HL-60/S4 treated with phorbol 12-myristate 13-acetate at 8.2 ng/mL for 4 days and 3 days (cell line): ENCODE data around the gene NUTM2D.
"Not testable (repeated sequence)": the region's sequence is repeated elsewhere in the genome, so short reads cannot be mapped to it uniquely, and the experiment has no call there.

Experiments
- in situ Hi-C: fragments of 300-500 bp; cut with MboI; formaldehyde crosslinking; loops from 2 replicates; pipeline ENCODE4 v1.15.0; 2022; ENCODE audit warnings: low sequenced_read_pairs

Gene NUTM2D

GRCh38 chr10:87374091-87374490, 16.5 kb downstream of the NUTM2D start:
- in situ Hi-C loops = not testable (repeated sequence)

GRCh38 chr10:87379115-87379514, 21.6 kb downstream of the NUTM2D start:
- in situ Hi-C loops = not testable (repeated sequence)

DNA sequence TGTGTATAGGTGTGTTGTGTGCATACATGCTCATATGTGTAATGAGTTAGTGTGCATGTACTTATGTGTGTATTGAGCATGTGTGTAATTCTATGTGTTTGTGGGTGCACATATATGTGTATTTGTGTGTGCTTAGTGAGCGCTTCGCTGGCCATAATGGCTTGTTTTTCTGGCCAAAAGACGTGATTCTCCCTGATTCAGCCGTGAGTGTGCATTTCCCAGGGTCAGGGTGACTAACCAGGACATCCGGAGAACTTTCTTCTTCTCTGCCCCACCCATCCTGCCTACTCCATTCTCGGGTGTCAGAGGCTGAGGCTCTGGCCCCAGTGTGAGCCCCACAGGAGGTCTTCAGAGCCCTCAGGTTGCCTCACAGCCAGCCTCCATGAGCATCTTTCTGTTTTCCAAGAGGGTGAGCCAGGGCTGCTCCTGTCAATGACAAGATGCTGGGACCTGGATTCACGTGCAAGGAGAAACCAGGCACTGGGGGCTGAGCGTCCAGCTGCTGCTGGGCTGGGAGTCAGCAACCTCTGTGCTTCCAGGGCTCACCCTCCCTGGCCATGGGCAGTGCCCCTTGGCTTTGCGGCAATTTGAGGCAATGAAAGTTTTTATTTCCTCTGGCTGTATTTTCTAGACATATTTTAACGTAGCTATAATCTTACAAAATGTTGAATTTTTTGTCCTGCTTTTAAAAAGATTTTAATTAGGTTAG, 25.8 kb downstream of the NUTM2D start:
- in situ Hi-C loops = not testable (repeated sequence)

DNA sequence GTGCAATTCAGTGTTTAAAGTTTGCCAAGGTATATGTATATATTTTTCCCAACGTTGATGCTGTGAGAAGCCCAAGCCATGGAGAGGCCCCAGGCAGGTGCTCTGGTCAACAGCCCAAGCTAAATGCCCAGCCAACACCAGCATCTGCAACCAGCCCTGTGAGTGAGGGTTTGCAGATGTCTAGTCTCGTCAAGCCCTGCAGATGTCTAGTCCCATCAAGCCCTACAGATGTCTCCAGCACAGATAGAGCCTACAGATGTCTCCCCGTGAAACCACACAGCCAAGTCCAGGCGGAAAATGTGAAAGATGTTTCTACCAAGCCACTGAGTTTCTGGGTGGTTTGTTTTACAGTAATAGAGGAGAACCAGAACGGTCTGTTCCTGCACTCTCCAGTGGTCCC, 26.7 kb downstream of the NUTM2D start:
- in situ Hi-C loops = not testable (repeated sequence)

DNA sequence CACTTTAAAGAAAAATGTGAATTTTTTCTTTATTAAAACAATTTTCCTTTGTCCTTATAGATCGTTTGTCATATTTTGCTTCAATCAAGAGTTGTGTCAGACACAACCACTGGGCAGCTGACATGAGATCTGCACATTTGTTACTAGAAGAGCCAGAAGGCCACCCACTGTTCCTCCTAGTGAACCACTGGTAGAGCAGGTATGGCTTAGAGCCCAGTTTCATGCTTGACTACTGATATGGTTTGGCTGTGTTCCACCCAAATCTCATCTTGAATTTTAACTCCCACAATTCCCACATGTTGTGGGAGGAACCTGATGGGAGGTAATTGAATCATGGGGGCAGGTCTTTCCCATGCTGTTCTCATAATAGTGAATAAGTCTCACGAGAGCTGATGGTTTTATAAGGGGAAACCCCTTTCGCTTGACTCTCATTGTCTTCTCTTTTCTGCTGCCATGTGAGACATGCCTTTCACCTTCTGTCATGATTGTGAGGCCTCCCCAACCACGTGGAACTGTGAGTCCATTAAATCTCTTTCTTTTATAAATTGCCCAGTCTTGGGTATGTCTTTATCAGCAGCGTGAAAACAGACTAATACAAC, 28.3 kb downstream of the NUTM2D start:
- in situ Hi-C loops = not testable (repeated sequence)

DNA sequence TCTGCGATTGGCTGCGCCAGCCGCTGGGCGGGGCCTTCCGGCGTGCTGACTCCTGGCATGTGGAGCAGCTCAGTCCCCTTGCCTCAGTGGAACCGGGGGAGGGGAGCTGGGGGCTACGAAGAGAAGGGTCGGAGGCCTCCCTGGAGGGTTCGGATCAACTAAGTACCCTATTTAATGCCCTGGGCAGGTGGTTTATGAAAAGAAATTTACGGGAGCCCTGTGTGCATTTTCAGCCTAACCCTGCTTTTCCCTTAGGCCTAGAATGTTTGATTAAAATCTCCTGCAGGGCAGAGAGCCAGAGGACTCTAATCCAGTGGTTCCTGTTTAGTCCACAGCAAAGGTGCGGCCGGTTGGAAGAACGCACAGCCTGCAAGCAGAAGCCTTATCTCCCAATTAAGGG, 33.8 kb downstream of the NUTM2D start:
- in situ Hi-C loops = not testable (repeated sequence)

- in situ Hi-C loops = not testable (repeated sequence)
Measured at GRCh38 chr10:87396206-87396605, 38.7 kb downstream of the NUTM2D start.

GRCh38 chr10:87398436-87398835, 40.9 kb downstream of the NUTM2D start:
- in situ Hi-C loops = not testable (repeated sequence)

- in situ Hi-C loops = not testable (repeated sequence)
Measured at GRCh38 chr10:87407516-87408467, 50.2 kb downstream of the NUTM2D start.

GRCh38 chr10:87413921-87414320, 56.4 kb downstream of the NUTM2D start:
- in situ Hi-C loops = not testable (repeated sequence)
